HEK293 (cell line): Measurements from ENCODE around the gene ACHE.

ENCODE experiments used
- CTCF ChIA-PET: fragments of 350-600 bp; formaldehyde crosslinking; extraction: SDS; loops from one replicate; lab custom pipeline; 2021; ENCODE audit warnings: antibody characterized with exemption; lab: Yijun Ruan, JAX
- POLR2A ChIA-PET: fragments of 300-600 bp; formaldehyde crosslinking; extraction: SDS; loops from one replicate; lab custom pipeline; 2020; ENCODE audit warnings: antibody characterized with exemption, inconsistent platforms; lab: Yijun Ruan, JAX
- H3K27ac ChIP-seq: fragments of 200-500 bp; sonication (Bioruptor generic); 2 replicates; pipeline ENCODE4 v1.5.1; 2014; ENCODE audit warnings: low read depth, low read length, control low read depth, inconsistent platforms; ENCODE audit errors: extremely low read depth
- H3K36me3 ChIP-seq, 2 experiments: fragments of 200-500 bp in 1 of 2; sonication (Bioruptor generic) in 1 of 2; 1 replicate in 1 of 2; 2 replicates in 1 of 2; pipeline ENCODE4 v1.5.1; 2014 to 2017; ENCODE audit warnings: inconsistent platforms in 2 of 2, low read length in 2 of 2; ENCODE audit not compliant: control insufficient read depth in 2 of 2, insufficient read depth in 1 of 2
- H3K4me1 ChIP-seq: fragments of 200-500 bp; sonication (Bioruptor generic); 2 replicates; pipeline ENCODE4 v1.5.1; 2014; ENCODE audit warnings: mild to moderate bottlenecking, low read length, inconsistent platforms; ENCODE audit not compliant: control insufficient read depth, insufficient read depth
- H3K4me3 ChIP-seq: 2 replicates; pipeline ENCODE4 v1.5.1; 2011; ENCODE audit warnings: low read depth, mild to moderate bottlenecking, control low read depth, low read length, moderate library complexity
- H3K9me3 ChIP-seq: fragments of 200-500 bp; sonication (Bioruptor generic); 2 replicates; pipeline ENCODE4 v1.5.1; 2014; ENCODE audit warnings: low read depth, low read length, inconsistent platforms; ENCODE audit not compliant: control insufficient read depth, insufficient read depth
- OVOL3 ChIP-seq: fragments of 450-650 bp; formaldehyde crosslinking; IDR thresholded peaks from 2 replicates; pipeline ENCODE4 v1.5.1; 2016; ENCODE audit warnings: missing biosample characterization, missing genetic modification characterization
- WT1 ChIP-seq: fragments of 450-650 bp; formaldehyde crosslinking; IDR thresholded peaks from 2 replicates; pipeline ENCODE4 v1.5.1; 2016; ENCODE audit warnings: missing biosample characterization, missing genetic modification characterization
- YY1 ChIP-seq: fragments of 450-650 bp; formaldehyde crosslinking; IDR thresholded peaks from 2 replicates; pipeline ENCODE4 v1.5.1; 2018; ENCODE audit warnings: missing biosample characterization, missing genetic modification characterization
- ZBTB1 ChIP-seq: fragments of 450-650 bp; formaldehyde crosslinking; IDR thresholded peaks from 2 replicates; pipeline ENCODE4 v1.5.1; 2016; ENCODE audit warnings: missing biosample characterization, missing genetic modification characterization
- ZBTB7A ChIP-seq: fragments of 450-650 bp; formaldehyde crosslinking; IDR thresholded peaks from 2 replicates; pipeline ENCODE4 v1.5.1; 2016; ENCODE audit warnings: low read depth, missing biosample characterization, missing genetic modification characterization
- ZFHX2 ChIP-seq: fragments of 450-650 bp; formaldehyde crosslinking; conservative IDR thresholded peaks from 2 replicates; pipeline ENCODE4 v1.5.1; 2016; ENCODE audit warnings: missing biosample characterization, missing genetic modification characterization
- ZFP37 ChIP-seq: fragments of 450-650 bp; formaldehyde crosslinking; IDR thresholded peaks from 2 replicates; pipeline ENCODE4 v1.5.1; 2016; ENCODE audit warnings: missing biosample characterization, missing genetic modification characterization
- ZNF121 ChIP-seq: fragments of 450-650 bp; formaldehyde crosslinking; IDR thresholded peaks from 2 replicates; pipeline ENCODE4 v1.5.1; 2016; ENCODE audit warnings: missing biosample characterization, missing genetic modification characterization
- ZNF140 ChIP-seq: fragments of 450-650 bp; formaldehyde crosslinking; IDR thresholded peaks from 2 replicates; pipeline ENCODE4 v1.5.1; 2016; ENCODE audit warnings: missing biosample characterization, missing genetic modification characterization
- ZNF223 ChIP-seq: fragments of 450-650 bp; formaldehyde crosslinking; IDR thresholded peaks from 2 replicates; pipeline ENCODE4 v1.5.1; 2016; ENCODE audit warnings: missing biosample characterization, missing genetic modification characterization
- ZNF24 ChIP-seq: fragments of 450-650 bp; formaldehyde crosslinking; IDR thresholded peaks from 2 replicates; pipeline ENCODE4 v1.5.1; 2016; ENCODE audit warnings: missing biosample characterization, missing genetic modification characterization
- ZNF362 ChIP-seq: fragments of 450-650 bp; formaldehyde crosslinking; IDR thresholded peaks from 2 replicates; pipeline ENCODE4 v1.5.1; 2016; ENCODE audit warnings: missing biosample characterization, missing genetic modification characterization
- ZNF391 ChIP-seq: fragments of 450-650 bp; formaldehyde crosslinking; IDR thresholded peaks from 2 replicates; pipeline ENCODE4 v1.5.1; 2016; ENCODE audit warnings: low read depth, missing biosample characterization, missing genetic modification characterization, borderline replicate concordance
- ZNF394 ChIP-seq: fragments of 450-650 bp; formaldehyde crosslinking; IDR thresholded peaks from 2 replicates; pipeline ENCODE4 v1.5.1; 2016; ENCODE audit warnings: missing biosample characterization, missing genetic modification characterization, mild to moderate bottlenecking, moderate library complexity, borderline replicate concordance
- ZNF600 ChIP-seq: fragments of 450-650 bp; formaldehyde crosslinking; IDR thresholded peaks from 2 replicates; pipeline ENCODE4 v1.5.1; 2016; ENCODE audit warnings: missing biosample characterization, missing genetic modification characterization
- ZNF623 ChIP-seq: fragments of 450-650 bp; formaldehyde crosslinking; IDR thresholded peaks from 2 replicates; pipeline ENCODE4 v1.5.1; 2016; ENCODE audit warnings: missing biosample characterization, missing genetic modification characterization
- TF ChIP-seq, protein P1 (sequence below): sonication (generic); formaldehyde crosslinking; IDR thresholded peaks from 2 replicates; pipeline ENCODE4 v1.8.1; 2022; ENCODE audit warnings: mild to moderate bottlenecking, moderate library complexity, missing genetic modification reagents
- TF ChIP-seq, protein P2 (sequence below): fragments of 450-650 bp; formaldehyde crosslinking; IDR thresholded peaks from 2 replicates; pipeline ENCODE4 v1.5.1; 2016; ENCODE audit warnings: missing biosample characterization, missing genetic modification characterization
- TF ChIP-seq, protein P3 (sequence below): fragments of 450-650 bp; IDR thresholded peaks from 2 replicates; pipeline ENCODE4 v1.5.1; 2018; ENCODE audit warnings: missing biosample characterization, missing genetic modification characterization
- TF ChIP-seq, protein P4 (sequence below): fragments of 450-650 bp; formaldehyde crosslinking; IDR thresholded peaks from 2 replicates; pipeline ENCODE4 v1.5.1; 2016; ENCODE audit warnings: missing biosample characterization, missing genetic modification characterization

Gene ACHE

DNA sequence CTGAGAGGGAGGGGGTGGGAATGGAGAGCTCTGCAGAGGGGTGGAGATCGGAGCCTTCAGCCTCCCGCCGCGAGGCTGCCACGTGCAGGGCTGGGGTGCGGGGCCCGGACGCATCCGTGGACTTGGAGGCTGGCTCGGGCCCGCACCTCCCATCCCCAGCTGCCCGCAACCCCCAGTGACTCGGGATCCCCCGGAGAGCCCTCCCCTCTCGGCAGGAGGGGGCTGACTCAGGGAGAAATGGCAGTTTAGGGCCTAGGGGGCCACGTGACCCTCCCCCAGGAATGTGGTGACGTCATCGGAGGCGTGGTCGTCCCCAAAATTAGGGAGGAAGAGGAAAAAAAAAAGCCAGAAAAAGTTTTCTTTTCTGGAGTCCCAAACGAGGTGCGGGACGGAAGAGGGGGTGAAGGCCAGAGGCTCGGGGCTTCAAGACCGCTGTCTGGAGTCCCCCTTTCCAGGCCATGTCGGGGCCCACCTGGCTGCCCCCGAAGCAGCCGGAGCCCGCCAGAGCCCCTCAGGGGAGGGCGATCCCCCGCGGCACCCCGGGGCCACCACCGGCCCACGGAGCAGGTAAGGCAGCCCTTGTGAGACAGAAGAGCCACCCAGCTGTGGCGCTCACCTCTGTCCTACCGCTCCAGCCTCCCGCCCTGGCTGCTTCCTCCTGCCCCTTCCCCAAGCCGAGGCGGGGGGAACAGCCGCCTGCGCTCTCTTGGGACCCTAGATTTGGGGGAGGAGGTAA is 28.5 kb downstream of the ACHE start, which contains the start of gene TRIP6 (continued):
- peak; percentile 71 for TF ChIP-seq YY1
- peak; percentile 84 for TF ChIP-seq ZBTB1 (tag by site-specific recombination)
- TF ChIP-seq ZNF600 (tag by site-specific recombination) = 0 out of 2 replicates have a peak, but pooled peaks have one; percentile 7
- peak; percentile 90 for TF ChIP-seq WT1 (tag by site-specific recombination)
- no peak for TF ChIP-seq ZFP37 (tag by site-specific recombination)
- peak; percentile 88; the same call in 1 of the 2 replicates for TF ChIP-seq ZNF391 (tag by site-specific recombination)
- no peak for TF ChIP-seq OVOL3 (tag by site-specific recombination)
- 0 out of 2 replicates have a peak, but pooled peaks have one; percentile 22 for TF ChIP-seq ZNF623
- TF ChIP-seq, protein P1, sequence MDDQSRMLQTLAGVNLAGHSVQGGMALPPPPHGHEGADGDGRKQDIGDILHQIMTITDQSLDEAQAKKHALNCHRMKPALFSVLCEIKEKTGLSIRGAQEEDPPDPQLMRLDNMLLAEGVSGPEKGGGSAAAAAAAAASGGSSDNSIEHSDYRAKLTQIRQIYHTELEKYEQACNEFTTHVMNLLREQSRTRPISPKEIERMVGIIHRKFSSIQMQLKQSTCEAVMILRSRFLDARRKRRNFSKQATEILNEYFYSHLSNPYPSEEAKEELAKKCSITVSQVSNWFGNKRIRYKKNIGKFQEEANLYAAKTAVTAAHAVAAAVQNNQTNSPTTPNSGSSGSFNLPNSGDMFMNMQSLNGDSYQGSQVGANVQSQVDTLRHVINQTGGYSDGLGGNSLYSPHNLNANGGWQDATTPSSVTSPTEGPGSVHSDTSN (CRISPR knock-in tag) = no peak
- TF ChIP-seq ZNF24 (tag by site-specific recombination) = peak; percentile 91
- TF ChIP-seq ZNF394 (tag by site-specific recombination) = peak; percentile 54; the same call in 1 of the 2 replicates
- peak; percentile 72 for TF ChIP-seq ZFHX2 (tag by site-specific recombination)
- no peak for TF ChIP-seq ZNF140 (tag by site-specific recombination)
- TF ChIP-seq, protein P2, sequence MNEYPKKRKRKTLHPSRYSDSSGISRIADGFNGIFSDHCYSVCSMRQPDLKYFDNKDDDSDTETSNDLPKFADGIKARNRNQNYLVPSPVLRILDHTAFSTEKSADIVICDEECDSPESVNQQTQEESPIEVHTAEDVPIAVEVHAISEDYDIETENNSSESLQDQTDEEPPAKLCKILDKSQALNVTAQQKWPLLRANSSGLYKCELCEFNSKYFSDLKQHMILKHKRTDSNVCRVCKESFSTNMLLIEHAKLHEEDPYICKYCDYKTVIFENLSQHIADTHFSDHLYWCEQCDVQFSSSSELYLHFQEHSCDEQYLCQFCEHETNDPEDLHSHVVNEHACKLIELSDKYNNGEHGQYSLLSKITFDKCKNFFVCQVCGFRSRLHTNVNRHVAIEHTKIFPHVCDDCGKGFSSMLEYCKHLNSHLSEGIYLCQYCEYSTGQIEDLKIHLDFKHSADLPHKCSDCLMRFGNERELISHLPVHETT (tag by site-specific recombination) = peak; percentile 86
- peak; percentile 98 for TF ChIP-seq ZNF362 (tag by site-specific recombination)

DNA sequence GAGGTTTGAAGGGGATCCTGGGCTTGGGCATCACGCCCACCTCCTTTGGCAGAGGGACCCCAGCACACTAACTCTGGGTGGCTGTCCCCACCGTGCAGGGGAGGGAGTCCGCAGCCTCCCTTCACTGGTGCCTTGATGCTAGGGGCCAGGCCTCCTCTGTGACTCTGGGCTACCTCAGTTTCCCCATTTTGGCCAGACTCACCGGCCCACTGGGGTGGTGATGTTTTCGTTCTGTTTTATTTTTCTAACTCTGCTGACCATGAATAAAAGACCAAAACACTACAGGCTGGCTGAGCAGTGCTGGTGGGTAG is 29.0 kb downstream of the ACHE start:
- H3K27ac ChIP-seq = peak overlapping the region; percentile 86; the same call in 1 of the 2 replicates
- no peaks in the 10 kb centered on the region; the same call in 1 of the 2 replicates for H3K4me1 ChIP-seq
- ChIA-PET CTCF (interaction anchor here (0.6 to 1.0 kb wide), 3 partner anchors 9 to 142 kb away, joined by 3 to 4 read pairs (median 4); partner anchors contain the start of gene SLC12A9), POLR2A (interaction anchor here (1.0 to 1.4 kb wide), 4 partner anchors 8 to 161 kb away, joined by 6 to 9 read pairs (median 7); partner anchors contain the start of genes POP7, SLC12A9, SRRT and UFSP1)
- TF ChIP-seq ZNF600 (tag by site-specific recombination) = peak; percentile 22; the same call in 1 of the 2 replicates
- no peak for TF ChIP-seq ZNF223
- H3K9me3 ChIP-seq = no peaks in the 10 kb centered on the region
- H3K4me3 ChIP-seq = peak overlapping the region; percentile 64
- peaks cover 9 to 18% of the 10 kb centered on the region in 2 experiments; a peak in 2 of 3 replicates for H3K36me3 ChIP-seq

DNA sequence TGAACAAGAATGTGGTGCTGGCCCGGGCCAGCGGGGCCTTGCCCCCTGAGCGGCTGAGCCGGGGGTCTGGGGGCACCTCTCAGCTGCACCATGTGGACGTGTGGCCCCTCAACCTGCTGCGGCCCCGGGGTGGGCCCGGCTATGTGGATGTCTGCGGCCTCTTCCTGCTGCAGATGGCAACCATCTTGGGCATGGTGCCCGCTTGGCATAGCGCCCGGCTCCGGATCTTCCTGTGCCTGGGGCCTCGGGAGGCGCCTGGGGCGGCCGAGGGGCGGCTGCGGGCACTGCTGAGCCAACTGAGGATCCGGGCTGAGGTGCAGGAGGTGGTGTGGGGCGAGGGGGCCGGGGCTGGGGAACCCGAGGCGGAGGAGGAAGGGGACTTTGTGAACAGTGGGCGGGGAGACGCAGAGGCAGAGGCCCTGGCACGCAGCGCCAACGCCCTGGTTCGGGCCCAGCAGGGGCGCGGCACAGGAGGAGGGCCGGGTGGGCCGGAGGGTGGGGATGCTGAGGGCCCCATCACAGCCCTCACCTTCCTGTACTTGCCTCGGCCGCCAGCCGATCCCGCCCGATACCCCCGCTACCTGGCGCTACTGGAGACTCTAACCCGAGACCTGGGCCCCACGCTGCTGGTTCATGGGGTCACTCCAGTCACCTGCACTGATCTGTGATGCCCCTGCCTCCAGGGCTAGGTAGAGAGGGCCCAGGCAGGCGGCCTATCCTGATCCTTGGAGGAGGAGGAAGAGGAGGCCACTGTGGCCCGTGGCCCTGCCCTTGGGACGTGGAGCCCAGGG is 29.6 kb downstream of the ACHE start:
- POLR2A ChIA-PET = interaction anchor here (1.0 to 1.4 kb wide), 3 partner anchors 9 to 160 kb away, joined by 6 to 9 read pairs (median 7); partner anchors contain the start of genes POP7, SLC12A9 and SRRT
- Histone ChIP-seq H3K36me3 (peaks cover 7 to 14% of the 10 kb centered on the region in 2 experiments; a peak in 2 of 3 replicates), H3K9me3 (no peaks in the 10 kb centered on the region), H3K4me3 (no peak overlapping the region), H3K27ac (peak overlapping the region; percentile 86; the same call in 1 of the 2 replicates), H3K4me1 (no peaks in the 10 kb centered on the region; the same call in 1 of the 2 replicates)
- CTCF ChIA-PET = no interaction called here
- TF ChIP-seq, protein P3, sequence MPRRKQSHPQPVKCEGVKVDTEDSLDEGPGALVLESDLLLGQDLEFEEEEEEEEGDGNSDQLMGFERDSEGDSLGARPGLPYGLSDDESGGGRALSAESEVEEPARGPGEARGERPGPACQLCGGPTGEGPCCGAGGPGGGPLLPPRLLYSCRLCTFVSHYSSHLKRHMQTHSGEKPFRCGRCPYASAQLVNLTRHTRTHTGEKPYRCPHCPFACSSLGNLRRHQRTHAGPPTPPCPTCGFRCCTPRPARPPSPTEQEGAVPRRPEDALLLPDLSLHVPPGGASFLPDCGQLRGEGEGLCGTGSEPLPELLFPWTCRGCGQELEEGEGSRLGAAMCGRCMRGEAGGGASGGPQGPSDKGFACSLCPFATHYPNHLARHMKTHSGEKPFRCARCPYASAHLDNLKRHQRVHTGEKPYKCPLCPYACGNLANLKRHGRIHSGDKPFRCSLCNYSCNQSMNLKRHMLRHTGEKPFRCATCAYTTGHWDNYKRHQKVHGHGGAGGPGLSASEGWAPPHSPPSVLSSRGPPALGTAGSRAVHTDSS (tag by site-specific recombination) = peak; percentile 51; the same call in 1 of the 2 replicates
- TF ChIP-seq, protein P4, sequence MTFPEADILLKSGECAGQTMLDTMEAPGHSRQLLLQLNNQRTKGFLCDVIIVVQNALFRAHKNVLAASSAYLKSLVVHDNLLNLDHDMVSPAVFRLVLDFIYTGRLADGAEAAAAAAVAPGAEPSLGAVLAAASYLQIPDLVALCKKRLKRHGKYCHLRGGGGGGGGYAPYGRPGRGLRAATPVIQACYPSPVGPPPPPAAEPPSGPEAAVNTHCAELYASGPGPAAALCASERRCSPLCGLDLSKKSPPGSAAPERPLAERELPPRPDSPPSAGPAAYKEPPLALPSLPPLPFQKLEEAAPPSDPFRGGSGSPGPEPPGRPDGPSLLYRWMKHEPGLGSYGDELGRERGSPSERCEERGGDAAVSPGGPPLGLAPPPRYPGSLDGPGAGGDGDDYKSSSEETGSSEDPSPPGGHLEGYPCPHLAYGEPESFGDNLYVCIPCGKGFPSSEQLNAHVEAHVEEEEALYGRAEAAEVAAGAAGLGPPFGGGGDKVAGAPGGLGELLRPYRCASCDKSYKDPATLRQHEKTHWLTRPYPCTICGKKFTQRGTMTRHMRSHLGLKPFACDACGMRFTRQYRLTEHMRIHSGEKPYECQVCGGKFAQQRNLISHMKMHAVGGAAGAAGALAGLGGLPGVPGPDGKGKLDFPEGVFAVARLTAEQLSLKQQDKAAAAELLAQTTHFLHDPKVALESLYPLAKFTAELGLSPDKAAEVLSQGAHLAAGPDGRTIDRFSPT (tag by site-specific recombination) = peak; percentile 69
- TF ChIP-seq ZBTB7A = no peak
- TF ChIP-seq ZNF121 = no peak
